Dedifferentiated amniotic fluid mesenchymal stem cell (primary cell): Measurements from ENCODE around the gene SUPT6H.

ENCODE experiments used
- DNase-seq: peaks from one replicate; pipeline ENCODE4 v3.0.0-alpha.2; 2016; ENCODE audit errors: extremely low spot score

SUPT6H gene

DNA sequence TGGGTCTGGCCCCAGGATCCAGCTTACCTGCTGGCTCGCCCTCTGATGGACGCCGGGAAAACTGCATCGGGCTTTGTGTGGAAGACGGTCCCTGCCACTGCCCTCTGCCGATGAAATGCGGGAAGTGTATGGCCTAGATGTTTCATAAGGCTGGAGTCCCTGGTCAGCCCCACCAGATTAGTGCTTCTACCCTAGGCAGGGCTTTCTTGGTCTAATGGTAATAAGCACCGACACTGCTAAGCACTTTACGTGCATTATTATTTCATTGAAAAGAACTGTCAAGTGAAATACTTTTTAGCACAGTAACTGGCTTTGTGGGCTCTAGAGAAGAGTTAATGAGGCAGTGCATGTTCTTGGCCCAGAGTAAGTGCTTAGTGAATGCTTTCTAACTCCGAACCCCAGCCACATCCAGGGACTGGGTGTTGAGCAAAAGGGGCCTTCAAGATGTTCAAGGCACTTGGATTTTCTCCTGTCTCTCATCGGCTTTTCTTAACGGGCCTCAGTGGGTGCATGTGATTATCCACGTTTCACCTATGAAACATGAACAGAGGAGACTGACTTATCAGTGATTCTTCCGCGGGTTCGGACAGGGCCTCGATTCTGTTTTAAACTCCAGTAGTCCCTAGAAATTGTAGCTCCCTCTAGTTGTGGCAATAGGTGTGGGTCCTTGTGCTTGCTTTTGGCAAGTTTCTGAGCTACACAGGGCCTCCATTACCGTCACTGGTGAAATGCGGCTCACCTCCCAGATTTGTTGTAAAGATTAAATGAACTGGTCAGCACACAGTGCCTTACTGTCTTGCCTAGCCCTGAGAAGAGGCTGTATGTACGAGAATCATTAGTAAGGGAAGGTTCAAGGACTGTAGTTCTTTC, 88.4 kb downstream of the SUPT6H start:
- peak; percentile 94 for DNase-seq

GRCh38 chr17:28751600-28752366, 89.8 kb downstream of the SUPT6H start:
- no peak for DNase-seq
